WERI-Rb-1 (cell line): ENCODE measurements around the gene CD81.

Source experiments
- DNase-seq: peaks from one replicate; pipeline ENCODE4 v3.0.0-alpha.2; 2020
- H3K27ac ChIP-seq: fragments of 250-450 bp; sonication (Bioruptor Pico); 2 replicates; pipeline ENCODE4 v1.5.1; 2020; ENCODE audit warnings: mild to moderate bottlenecking, moderate library complexity
- H3K27me3 ChIP-seq: fragments of 250-450 bp; sonication (Bioruptor Pico); 2 replicates; pipeline ENCODE4 v1.5.1; 2021; ENCODE audit warnings: mild to moderate bottlenecking, low read depth, moderate library complexity; ENCODE audit not compliant: insufficient read depth, severe bottlenecking
- H3K36me3 ChIP-seq: fragments of 250-450 bp; sonication (Bioruptor Pico); 2 replicates; pipeline ENCODE4 v1.5.1; 2020; ENCODE audit warnings: mild to moderate bottlenecking, moderate library complexity
- H3K4me3 ChIP-seq: 2 replicates; pipeline ENCODE4 v1.5.1; 2011; ENCODE audit warnings: low read depth, mild to moderate bottlenecking, control low read depth, low read length
- H3K9me3 ChIP-seq: fragments of 250-450 bp; sonication (Bioruptor Pico); 2 replicates; pipeline ENCODE4 v1.5.1; 2021; ENCODE audit warnings: mild to moderate bottlenecking, moderate library complexity; ENCODE audit not compliant: severe bottlenecking
- CTCF ChIP-seq: IDR thresholded peaks from 2 replicates; pipeline ENCODE4 v1.5.1; 2011; ENCODE audit warnings: low read depth, mild to moderate bottlenecking, control low read depth, inconsistent platforms, low read length

The CD81 gene

GRCh38 chr11:2444821-2445745 is 68.0 kb downstream of the CD81 start, which contains the start of gene KCNQ1:
Gene KCNQ1 (plus strand): TSS chr11:2445008. CDS start chr11:2445099, 91 bp downstream.
- H3K27me3 ChIP-seq = peaks cover 86% of the 10 kb centered on the region
- peak; percentile 53 for DNase-seq
- no peak within 1 kb of the TSS for H3K27ac ChIP-seq
- H3K36me3 ChIP-seq = no peaks in the 10 kb centered on the region
- TF ChIP-seq CTCF = no peak
- peaks cover 4% of the 10 kb centered on the region for H3K9me3 ChIP-seq
- peak within 1 kb of the TSS; percentile 26 for H3K4me3 ChIP-seq

GRCh38 chr11:2445746-2446551 is 68.8 kb downstream of the CD81 start:
- TF ChIP-seq CTCF = no peak
- Histone ChIP-seq H3K27ac (no peak overlapping the region), H3K27me3 (peaks cover 89% of the 10 kb centered on the region), H3K9me3 (peaks cover 4% of the 10 kb centered on the region), H3K4me3 (peak overlapping the region; percentile 26; the same call in 1 of the 2 replicates), H3K36me3 (no peaks in the 10 kb centered on the region)
- no peak for DNase-seq

GRCh38 chr11:2446590-2447252 is 69.6 kb downstream of the CD81 start:
- Histone ChIP-seq H3K4me3 (no peak overlapping the region), H3K27ac (no peak overlapping the region)

More at GRCh38 chr11:2446590-2447252, 69.6 kb downstream of the CD81 start:
- no peak for DNase-seq
- no peaks in the 10 kb centered on the region for H3K36me3 ChIP-seq
- no peak for TF ChIP-seq CTCF
- H3K9me3 ChIP-seq = peaks cover 4% of the 10 kb centered on the region
- H3K27me3 ChIP-seq = peaks cover 90% of the 10 kb centered on the region
